Muscle of leg (tissue), 11 donors: ENCODE measurements around the gene RTN4R. TPM values are rescaled to one million over a fixed set of nuclear protein-coding genes. Genes with fewer than 3 reads are reported as not detected.

Experiments used
- DNase-seq: peaks from one replicate; pipeline ENCODE4 v3.0.0; 2013
- H3K27ac ChIP-seq: one replicate; pipeline ENCODE4 v1.5.1; 2013; ENCODE audit warnings: mild to moderate bottlenecking, low read length, control low read depth
- H3K27me3 ChIP-seq: one replicate; pipeline ENCODE4 v1.6.1; 2013; ENCODE audit warnings: low read length; ENCODE audit not compliant: control insufficient read depth, insufficient read depth
- H3K36me3 ChIP-seq: one replicate; pipeline ENCODE4 v1.6.1; 2013; ENCODE audit warnings: low read length; ENCODE audit not compliant: control insufficient read depth, insufficient read depth
- H3K4me1 ChIP-seq: one replicate; pipeline ENCODE4 v1.6.1; 2013; ENCODE audit warnings: low read length; ENCODE audit not compliant: control insufficient read depth, insufficient read depth
- H3K4me3 ChIP-seq: one replicate; pipeline ENCODE4 v1.5.1; 2013; ENCODE audit warnings: low read length, control low read depth
- H3K9me3 ChIP-seq: replicated peaks from 2 replicates; pipeline ENCODE4 v1.6.1; 2013; ENCODE audit warnings: low read depth, low read length; ENCODE audit not compliant: control insufficient read depth
- WGBS: methylation state at CpG from one replicate; pipeline ENCODE4 v1.1.5; 2013; ENCODE audit warnings: missing lambda C conversion rate; ENCODE audit not compliant: insufficient coverage; 5-methylcytosine and 5-hydroxymethylcytosine counted together
- polyA plus RNA-seq, 8 donors: library from polyadenylated mRNA; unstranded; fragments of 120-200 nt; gene quantifications; one replicate each; pipeline versions ENCODE4 v1.2.1 to v1.2.3, GENCODE V29; 2013; ENCODE audit warnings: inconsistent platforms in 1 of 8, low replicate concordance in 1 of 8; ENCODE audit not compliant: insufficient read length in 8 of 8, insufficient read depth in 1 of 8
- total RNA-seq: library from RNA; stranded (reverse); fragments of 120-200 nt; gene quantifications from one replicate; pipeline ENCODE4 v1.2.4, GENCODE V29; 2013

The RTN4R gene
- total and polyA plus RNA-seq, 9 donors: 7.3 to 19.0 (median 13.5) TPM

DNA sequence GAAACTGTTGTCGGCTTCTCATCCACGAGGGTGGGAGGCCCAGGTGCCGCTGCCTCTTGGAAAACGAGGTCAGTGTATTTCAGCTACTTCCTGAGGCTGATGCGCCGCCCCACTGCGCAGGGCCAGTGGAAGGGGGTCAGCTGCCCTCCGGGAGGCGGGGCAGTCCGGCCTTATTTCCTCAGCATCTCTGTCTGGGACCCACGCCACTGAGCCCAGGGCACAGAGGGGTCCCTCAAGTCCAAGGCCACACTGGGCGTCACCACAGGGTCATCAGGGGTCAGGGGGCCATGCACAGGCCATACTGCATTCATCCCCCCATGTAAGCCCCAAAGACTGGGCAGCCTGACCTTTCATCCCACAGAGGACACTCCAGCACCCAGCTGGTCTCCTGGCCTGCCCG lies 12.1 kb downstream of the RTN4R start:
- Histone ChIP-seq H3K27ac (no peak overlapping the region), H3K9me3 (no peaks in the 10 kb centered on the region), H3K4me3 (no peak overlapping the region), H3K27me3 (no peaks in the 10 kb centered on the region), H3K4me1 (peaks cover 20% of the 10 kb centered on the region), H3K36me3 (no peaks in the 10 kb centered on the region)
- 80% methylated on average over 13 of the region's 13 CpGs for WGBS
- no peak for DNase-seq

DNA sequence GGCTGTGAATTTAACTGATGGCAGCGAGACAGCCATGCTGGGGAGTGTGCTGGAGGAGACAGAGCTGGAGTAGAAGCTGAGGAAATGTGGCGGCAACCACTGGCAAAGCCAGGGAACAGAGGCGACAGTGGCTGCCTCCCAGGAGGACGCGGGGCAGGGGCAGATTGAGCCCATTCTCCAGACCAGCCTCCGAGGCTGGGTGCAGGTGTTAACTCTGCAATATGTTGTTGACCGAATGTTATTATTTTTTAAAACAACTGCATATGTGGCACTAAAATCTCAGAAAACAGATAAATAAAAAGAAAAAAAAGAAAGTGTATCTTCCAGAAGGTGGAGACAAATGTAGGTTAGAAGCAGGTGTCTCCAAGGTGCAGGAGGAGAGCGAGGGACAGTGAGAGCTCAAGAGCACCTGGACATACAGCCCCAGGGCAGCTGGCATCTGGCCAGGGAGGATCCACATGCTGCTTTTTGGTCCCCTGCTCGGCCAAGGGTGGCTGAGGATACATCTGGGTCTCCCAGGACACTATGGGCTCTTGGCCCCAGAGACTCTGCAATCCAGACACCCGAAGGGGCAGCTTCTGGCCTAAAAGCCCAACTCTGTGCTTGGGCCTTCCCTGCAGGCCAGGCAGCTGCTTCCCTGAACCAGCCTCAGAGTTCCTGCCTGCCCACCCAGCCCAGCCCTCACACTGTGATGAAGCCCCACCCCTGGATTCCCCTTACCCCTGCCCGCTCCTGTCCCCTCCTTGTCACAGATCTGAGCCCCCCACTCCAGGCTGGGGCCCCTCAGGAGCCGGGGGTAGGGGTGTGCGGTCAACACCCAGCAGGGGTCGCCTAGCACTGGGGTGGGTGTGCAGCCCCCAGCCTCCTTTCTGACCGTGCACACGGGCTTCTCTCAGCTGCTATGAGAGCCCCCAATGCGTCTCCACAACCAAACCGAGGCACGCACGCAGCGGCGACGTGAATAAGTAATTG lies 12.9 kb downstream of the RTN4R start:
- 72% methylated on average over 12 of the region's 23 CpGs for WGBS
- Histone ChIP-seq H3K27me3 (no peaks in the 10 kb centered on the region), H3K4me3 (no peak overlapping the region), H3K4me1 (peaks cover 24% of the 10 kb centered on the region), H3K9me3 (no peaks in the 10 kb centered on the region), H3K36me3 (no peaks in the 10 kb centered on the region), H3K27ac (no peak overlapping the region)
- no peak for DNase-seq

DNA sequence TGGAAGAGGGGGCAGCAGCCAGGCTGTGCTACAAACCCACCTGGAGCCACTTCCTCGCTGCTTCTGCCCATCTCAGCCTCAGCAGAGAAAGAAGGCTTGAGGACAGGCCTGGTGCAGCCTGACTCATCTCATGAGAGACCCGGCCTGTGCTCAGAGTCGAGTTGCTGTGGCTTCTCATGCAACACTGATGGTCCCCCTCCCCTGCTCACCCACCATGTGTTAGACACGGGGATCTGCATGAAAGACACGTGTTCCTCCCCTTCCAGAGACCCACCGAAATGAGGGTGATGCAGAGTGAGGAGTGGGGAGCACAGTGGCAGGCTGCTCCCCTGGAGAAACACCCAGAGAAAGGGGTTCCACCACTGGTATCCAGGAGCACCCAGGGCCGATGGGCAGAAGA lies 15.0 kb downstream of the RTN4R start:
- Histone ChIP-seq H3K4me3 (no peak overlapping the region), H3K9me3 (no peaks in the 10 kb centered on the region), H3K27me3 (no peaks in the 10 kb centered on the region), H3K27ac (no peak overlapping the region), H3K4me1 (peaks cover 38% of the 10 kb centered on the region), H3K36me3 (no peaks in the 10 kb centered on the region)
- no peak for DNase-seq
- WGBS: 81% methylated on average over 2 of the region's 7 CpGs

DNA sequence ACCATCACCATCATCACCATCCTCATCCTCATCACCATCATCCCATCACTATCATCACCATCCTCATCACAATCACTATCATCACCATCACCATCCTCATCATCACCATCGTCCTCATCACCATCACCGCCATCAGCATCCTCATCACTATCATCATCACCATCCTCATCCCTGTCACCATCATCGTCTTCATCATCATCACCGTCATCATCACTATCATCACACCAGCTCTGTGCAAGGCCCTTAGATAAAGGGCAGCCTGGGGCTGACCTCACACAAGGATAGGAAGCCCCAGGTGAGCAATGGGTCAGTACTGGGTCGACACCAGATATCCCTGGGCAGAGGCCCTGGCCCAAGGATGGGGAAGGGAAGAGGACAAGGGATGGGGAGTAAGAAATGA lies 16.1 kb downstream of the RTN4R start:
- no peak overlapping the region for H3K27ac ChIP-seq
- 96% methylated on average over 3 of the region's 5 CpGs for WGBS
- H3K4me3 ChIP-seq: no peak overlapping the region
- H3K9me3 ChIP-seq: no peaks in the 10 kb centered on the region
- no peak for DNase-seq
- no peaks in the 10 kb centered on the region for H3K36me3 ChIP-seq
- H3K27me3 ChIP-seq: no peaks in the 10 kb centered on the region
- peaks cover 50% of the 10 kb centered on the region for H3K4me1 ChIP-seq

DNA sequence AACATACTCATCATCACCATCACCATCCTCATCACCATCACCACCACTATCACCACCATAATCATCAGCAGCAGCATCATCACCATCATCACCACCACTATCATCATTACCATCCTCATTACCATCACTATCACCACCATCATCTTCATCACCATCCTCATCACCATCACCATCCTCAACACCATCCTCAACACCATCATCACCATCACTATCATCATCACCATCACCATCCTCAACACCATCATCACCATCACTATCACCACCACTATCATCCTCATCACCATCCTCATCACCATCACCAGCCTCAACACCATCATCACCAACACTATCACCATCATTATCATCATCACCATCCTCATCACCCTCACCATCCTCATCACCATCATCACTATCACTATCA lies 16.6 kb downstream of the RTN4R start:
- DNase-seq: no peak
- Histone ChIP-seq H3K9me3 (no peaks in the 10 kb centered on the region), H3K4me1 (peaks cover 50% of the 10 kb centered on the region), H3K27me3 (no peaks in the 10 kb centered on the region), H3K4me3 (no peak overlapping the region), H3K36me3 (no peaks in the 10 kb centered on the region), H3K27ac (no peak overlapping the region)

DNA sequence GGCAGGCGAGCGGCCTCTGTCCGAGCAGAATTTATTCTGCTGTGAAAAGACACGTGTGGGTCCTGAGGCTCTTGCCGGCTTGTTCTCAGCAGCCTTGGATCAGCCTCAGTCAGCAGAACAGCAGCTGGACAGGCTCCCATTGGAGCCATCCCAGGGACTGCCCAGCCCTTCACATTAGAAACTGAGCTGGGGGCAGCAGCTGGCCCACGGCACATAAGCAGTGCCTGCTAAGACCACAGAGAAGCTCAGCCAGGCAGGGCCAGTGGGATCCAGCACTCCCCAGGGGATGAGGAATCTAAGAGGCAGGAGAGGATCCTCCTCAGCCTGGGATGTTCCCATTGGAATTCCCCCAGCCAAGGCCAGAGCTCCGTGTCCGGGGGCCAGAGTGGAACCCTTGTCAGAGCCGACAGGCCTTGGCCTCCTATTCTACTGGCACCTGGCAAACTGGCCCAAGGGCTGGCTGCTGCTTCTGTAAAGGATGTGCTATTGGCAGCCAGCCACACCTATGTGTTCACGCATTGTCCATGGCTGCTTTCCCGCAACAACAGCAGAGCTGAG lies 18.2 kb downstream of the RTN4R start:
- peaks cover 60% of the 10 kb centered on the region for H3K4me1 ChIP-seq
- H3K36me3 ChIP-seq: no peaks in the 10 kb centered on the region
- DNase-seq: peak; percentile 92
- WGBS: 23% methylated on average over 9 of the region's 11 CpGs
- peak overlapping the region; percentile 87 for H3K27ac ChIP-seq
- no peaks in the 10 kb centered on the region for H3K27me3 ChIP-seq
- no peak overlapping the region for H3K4me3 ChIP-seq
- no peaks in the 10 kb centered on the region for H3K9me3 ChIP-seq

DNA sequence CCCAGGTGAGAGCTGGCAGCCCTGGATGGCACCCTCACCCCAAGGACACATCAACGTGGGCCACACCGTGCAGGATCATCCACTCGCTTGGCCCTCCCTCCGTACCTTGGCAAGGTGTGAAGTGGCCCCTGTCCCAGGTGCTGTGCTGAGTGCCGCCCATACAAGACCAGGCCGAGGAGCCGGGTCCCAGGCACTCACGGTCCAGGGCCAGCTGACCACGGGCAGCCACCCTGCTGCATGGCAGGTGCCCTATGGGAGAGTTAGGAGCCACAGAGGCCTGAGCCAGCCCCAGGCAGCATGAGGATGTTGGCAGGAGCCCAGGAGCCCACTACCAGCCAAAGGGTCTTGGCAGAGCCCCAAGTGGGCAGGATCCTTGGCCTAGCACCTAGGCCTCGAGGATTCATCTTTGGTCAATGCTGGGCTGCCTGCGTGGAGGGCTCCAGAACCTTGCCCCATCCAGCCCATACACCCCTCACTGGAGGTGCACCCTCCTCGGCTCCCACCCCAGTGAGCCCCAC lies 19.6 kb downstream of the RTN4R start:
- no peak overlapping the region for H3K27ac ChIP-seq
- DNase-seq: no peak
- no peaks in the 10 kb centered on the region for H3K27me3 ChIP-seq
- H3K4me1 ChIP-seq: peaks cover 73% of the 10 kb centered on the region
- WGBS: 69% methylated on average over 12 of the region's 12 CpGs
- no peaks in the 10 kb centered on the region for H3K9me3 ChIP-seq
- no peak overlapping the region for H3K4me3 ChIP-seq
- no peaks in the 10 kb centered on the region for H3K36me3 ChIP-seq

DNA sequence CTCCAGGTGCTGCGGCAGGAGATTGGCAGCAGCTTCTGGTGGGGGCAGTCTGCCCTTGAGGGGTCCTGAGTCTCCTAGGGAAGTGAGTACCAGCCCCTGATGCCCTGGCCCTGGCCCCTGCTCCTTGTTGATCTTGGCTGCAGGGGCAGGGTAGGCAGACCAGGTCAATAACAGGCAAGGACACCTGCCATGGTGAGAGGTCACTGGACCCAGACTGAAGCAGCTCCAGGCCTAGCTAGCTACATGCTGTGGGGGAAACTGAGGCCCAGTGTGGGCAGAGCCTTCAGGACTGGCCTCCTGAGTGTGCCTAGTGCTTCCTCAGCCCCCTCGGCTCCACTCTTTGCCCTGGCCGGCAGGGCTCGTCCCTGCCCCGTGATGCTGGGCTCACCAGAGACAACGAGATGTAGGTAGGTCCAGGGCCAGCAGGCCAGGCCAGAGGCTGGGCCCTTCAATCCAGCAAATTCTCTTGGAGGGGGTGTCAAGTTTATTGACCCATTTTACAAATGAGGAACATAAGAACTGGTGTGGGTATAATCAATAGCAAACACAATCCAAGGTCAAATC lies 20.4 kb downstream of the RTN4R start:
- Histone ChIP-seq H3K4me1 (peaks cover 81% of the 10 kb centered on the region), H3K27ac (peak overlapping the region; percentile 1), H3K36me3 (peaks cover under 1% of the 10 kb centered on the region), H3K27me3 (no peaks in the 10 kb centered on the region), H3K9me3 (no peaks in the 10 kb centered on the region), H3K4me3 (no peak overlapping the region)
- 60% methylated on average over 1 of the region's 6 CpGs for WGBS
- no peak for DNase-seq

DNA sequence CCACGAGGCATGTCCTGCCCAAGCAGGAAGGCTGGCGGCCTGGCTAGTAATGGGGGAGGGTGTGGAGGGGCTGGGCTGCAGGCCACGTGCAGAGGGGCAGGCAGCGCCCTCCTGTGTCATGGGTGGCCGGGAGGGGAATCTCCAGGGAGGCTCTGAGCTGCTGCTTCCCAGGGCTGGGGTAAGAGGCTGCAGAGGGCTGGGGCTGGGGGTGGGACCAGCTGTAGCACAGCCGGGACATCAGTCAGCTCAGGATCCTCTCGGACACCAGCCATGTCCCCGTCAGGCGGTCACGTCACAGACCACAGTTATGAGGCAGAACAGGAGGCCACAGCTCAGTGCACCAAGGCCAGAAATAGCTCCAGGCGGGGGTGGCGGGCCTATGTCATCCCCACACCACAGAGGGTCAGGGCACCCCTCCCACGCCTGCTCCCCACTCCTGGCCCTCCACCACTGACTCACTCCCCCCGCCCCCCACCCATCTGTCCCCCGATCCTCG lies 21.1 kb downstream of the RTN4R start:
- Histone ChIP-seq H3K9me3 (no peaks in the 10 kb centered on the region), H3K36me3 (peaks cover 5% of the 10 kb centered on the region), H3K27ac (no peak overlapping the region), H3K4me1 (peaks cover 88% of the 10 kb centered on the region), H3K27me3 (no peaks in the 10 kb centered on the region), H3K4me3 (no peak overlapping the region)
- 53% methylated on average over 11 of the region's 16 CpGs for WGBS
- no peak for DNase-seq

DNA sequence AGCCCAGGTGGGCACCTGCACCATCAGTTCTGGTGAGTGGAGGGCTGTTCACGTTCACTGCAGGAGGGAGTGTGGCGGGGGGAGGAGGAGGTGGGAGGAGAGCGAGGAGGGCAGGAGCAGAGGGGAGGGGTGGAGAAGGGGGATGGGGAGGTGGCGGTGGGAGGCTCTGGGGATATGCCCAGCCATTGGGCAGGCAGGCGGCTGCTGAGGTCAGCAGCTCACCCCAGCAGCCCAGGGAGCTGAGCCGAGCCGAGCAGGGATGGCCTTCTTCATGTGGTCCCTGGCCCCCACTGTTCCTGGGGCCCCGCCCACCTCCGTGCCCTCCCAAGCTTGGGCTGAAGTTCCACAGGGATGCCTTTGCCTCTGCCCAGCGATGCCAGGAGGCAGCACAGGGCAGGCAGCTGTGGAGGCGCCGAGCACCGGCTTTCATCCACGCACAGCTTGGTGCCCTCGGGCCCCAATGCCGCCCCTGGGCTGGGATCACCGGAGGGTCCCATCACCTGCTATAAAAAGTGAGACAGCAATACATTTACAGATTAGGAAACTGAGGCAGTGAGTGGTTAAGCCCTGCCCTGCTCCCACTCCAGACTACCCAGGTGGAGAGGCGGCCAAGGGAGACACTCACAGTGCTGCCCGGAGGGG lies 21.6 kb downstream of the RTN4R start:
- H3K4me3 ChIP-seq: no peak overlapping the region
- H3K36me3 ChIP-seq: peaks cover 10% of the 10 kb centered on the region
- WGBS: 70% methylated on average over 16 of the region's 19 CpGs
- H3K27ac ChIP-seq: no peak overlapping the region
- DNase-seq: no peak
- H3K4me1 ChIP-seq: peaks cover 93% of the 10 kb centered on the region
- H3K27me3 ChIP-seq: no peaks in the 10 kb centered on the region
- no peaks in the 10 kb centered on the region for H3K9me3 ChIP-seq
